ENCODE results near the gene TRIM26. TPM values are rescaled to one million over a fixed set of nuclear protein-coding genes. Genes with fewer than 3 reads are reported as not detected.
A peak's percentile ranks its signal among the peaks of the same experiment; 100 is the strongest.
"Not testable (repeated sequence)": the region's sequence is repeated elsewhere in the genome, so short reads cannot be mapped to it uniquely, and the experiment has no call there.

Gene TRIM26
- total RNA-seq, 4 donors from 2014 or later = 26.9 to 46.8 (median 37.6) TPM

DNA sequence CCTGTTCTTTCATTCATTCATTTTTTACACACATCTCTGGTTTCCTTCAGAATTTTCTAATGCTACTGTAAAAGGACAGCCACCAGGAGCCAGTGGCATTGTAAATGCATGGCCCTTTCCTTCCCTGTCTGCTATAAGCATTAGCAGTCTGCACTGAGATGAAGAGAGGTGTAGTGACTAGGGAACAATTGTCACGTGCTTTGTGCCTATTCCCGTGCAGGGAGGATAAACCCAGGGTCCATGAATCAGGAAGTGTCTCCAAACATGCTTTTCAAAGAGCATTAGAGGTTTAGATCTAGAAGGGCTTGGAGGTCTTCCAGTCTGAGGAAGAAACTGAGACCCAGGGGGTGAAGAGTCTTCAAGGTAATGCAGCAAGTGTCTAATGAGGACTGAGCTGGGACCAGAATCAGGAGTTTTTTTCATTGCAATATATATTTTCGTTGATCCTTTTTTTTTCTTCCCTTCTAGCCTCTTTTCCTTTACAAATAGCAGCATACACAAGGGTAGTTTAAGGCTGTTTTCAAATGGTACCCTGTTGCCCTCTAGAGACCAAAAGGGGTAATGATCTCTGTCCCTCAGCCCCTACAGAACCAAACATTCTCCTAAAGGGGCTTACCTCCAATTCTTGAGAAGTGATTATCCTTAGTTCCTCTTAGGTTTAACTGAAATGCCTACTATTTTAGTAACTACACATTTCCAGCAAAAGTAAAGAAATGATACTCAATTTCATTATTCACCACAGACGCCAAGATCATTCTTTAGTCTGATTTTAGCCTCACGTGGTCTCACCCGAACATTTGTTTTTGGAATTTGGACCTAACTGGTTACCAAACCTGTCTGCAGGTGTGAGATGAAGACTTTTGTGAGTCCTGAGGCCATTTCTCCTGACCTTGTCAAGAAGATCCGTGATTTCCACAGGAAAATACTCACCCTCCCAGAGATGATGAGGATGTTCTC is 43.3 kb downstream of the TRIM26 start:
- H3K9me3 ChIP-seq = no peaks in the 10 kb centered on the region
- H3K36me3 ChIP-seq = no peaks in the 10 kb centered on the region
- H3K27ac ChIP-seq = no peak overlapping the region
- no peak overlapping the region for H3K4me3 ChIP-seq
- 25 to 35% methylated on average over 7 of the region's 7 CpGs for WGBS, 2 donors
- no peak for DNase-seq (ENCODE audit: low spot score in 2 of 2)
- peaks cover 0 to 73% of the 10 kb centered on the region in 2 donors for H3K27me3 ChIP-seq
- TF ChIP-seq CTCF (IDR thresholded peaks at IDR 0.05) = peak; percentile 45 to 72 (median 62)
- TF ChIP-seq POLR2A (IDR thresholded peaks at IDR 0.05) = no peak
- TF ChIP-seq EP300 (IDR thresholded peaks at IDR 0.05) = no peak
- H3K4me1 ChIP-seq = peaks cover 0 to 12% (median 0%) of the 10 kb centered on the region in 4 donors

- no peaks in the 10 kb centered on the region for H3K36me3 ChIP-seq
- 66 to 68% methylated on average over 1 of the region's 1 CpG for WGBS, 2 donors
- peaks cover 0 to 63% of the 10 kb centered on the region in 2 donors for H3K27me3 ChIP-seq
- peaks cover 0 to 12% (median 0%) of the 10 kb centered on the region in 4 donors for H3K4me1 ChIP-seq
- H3K27ac ChIP-seq = no peak overlapping the region
- H3K9me3 ChIP-seq = no peaks in the 10 kb centered on the region
- no peak for DNase-seq (ENCODE audit: low spot score in 2 of 2)
- H3K4me3 ChIP-seq = no peak overlapping the region
- TF ChIP-seq CTCF (IDR thresholded peaks at IDR 0.05) = no peak
Measured at GRCh38 chr6:30168741-30169140, 44.5 kb downstream of the TRIM26 start.

DNA sequence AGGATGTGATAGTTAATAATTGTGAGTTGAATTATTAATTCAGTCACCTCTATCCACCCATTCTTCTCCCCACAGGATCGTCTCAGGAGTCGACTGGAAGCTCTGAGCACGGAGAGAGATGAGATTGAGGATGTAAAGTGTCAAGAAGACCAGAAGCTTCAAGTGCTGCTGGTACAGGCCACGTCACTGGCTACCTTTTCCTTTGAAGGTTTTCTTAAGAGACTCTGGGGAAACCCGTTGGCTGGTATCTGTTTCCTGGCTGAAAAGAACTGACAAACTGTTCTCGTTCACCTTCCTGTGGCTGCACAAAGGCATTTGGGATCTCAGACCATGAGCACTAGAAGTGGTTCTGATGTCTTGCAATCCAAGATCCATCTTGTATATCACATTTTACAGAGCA is 46.1 kb downstream of the TRIM26 start:
- Histone ChIP-seq H3K4me1 (peaks cover 0 to 11% (median 0%) of the 10 kb centered on the region in 4 donors), H3K4me3 (no peak overlapping the region), H3K9me3 (no peaks in the 10 kb centered on the region), H3K27ac (no peak overlapping the region), H3K36me3 (no peaks in the 10 kb centered on the region), H3K27me3 (peaks cover 0 to 50% of the 10 kb centered on the region in 2 donors)
- no peak for DNase-seq (ENCODE audit: low spot score in 2 of 2)
- WGBS, 2 donors = 71 to 82% methylated on average over 6 of the region's 6 CpGs
- TF ChIP-seq CTCF (IDR thresholded peaks at IDR 0.05) (no peak), POLR2A (IDR thresholded peaks at IDR 0.05) (no peak), EP300 (IDR thresholded peaks at IDR 0.05) (no peak)

DNA sequence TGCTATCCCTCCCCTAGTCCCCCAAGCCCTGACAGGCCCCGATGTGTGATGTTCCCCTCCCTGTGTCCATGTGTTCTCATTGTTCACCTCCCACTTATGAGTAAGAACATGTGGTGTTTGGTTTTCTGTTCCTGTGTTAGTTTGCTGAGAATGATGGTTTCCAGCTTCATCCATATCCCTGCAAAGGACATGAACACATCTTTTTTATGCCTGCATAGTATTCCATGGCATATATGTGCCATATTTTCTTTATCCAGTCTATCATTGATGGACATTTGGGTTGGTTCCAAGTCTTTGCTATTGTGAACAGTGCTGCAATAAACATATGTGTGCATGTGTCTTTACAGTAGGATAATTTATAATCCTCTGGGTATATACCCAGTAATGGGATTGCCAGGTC is 48.0 kb downstream of the TRIM26 start:
- 97 to 100% methylated on average over 1 of the region's 1 CpG for WGBS, 2 donors

DNA sequence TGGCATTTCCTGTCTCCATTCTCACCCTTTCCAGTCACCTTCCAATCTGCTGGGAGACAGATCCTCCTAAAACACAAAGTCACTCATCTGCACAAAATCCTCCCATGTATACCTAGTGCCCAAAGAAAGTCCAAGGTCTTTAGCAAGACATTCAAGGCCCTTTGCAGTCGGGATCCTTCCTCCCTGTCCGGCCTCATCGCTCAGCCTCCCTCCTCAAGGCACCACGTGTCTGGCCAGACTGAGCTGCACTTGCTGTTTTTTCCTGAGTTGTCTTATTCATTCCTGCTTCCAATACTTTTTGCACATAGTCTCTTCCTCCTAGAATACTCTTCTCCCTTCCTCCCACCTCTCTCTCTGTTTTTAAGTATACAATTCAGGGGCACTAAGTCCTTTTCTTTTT is 48.5 kb downstream of the TRIM26 start:
- H3K27me3 ChIP-seq = peaks cover 0 to 27% of the 10 kb centered on the region in 2 donors
- DNase-seq (ENCODE audit: low spot score in 2 of 2) = no peak

More for the DNA sequence above, 48.0 kb downstream of the TRIM26 start:
- DNase-seq (ENCODE audit: low spot score in 2 of 2); H3K36me3 ChIP-seq; H3K4me3 ChIP-seq; H3K9me3 ChIP-seq; H3K27ac ChIP-seq; H3K4me1 ChIP-seq: not testable (repeated sequence)
- peaks cover 0 to 31% of the 10 kb centered on the region in 2 donors for H3K27me3 ChIP-seq

More for the DNA sequence above, 48.5 kb downstream of the TRIM26 start:
- H3K4me3 ChIP-seq = no peak overlapping the region
- 77 to 84% methylated on average over 4 of the region's 4 CpGs for WGBS, 2 donors
- no peak for TF ChIP-seq EP300 (IDR thresholded peaks at IDR 0.05)
- TF ChIP-seq POLR2A (IDR thresholded peaks at IDR 0.05) = no peak
- TF ChIP-seq CTCF (IDR thresholded peaks at IDR 0.05) = no peak
- peaks cover 0 to 1% (median 0%) of the 10 kb centered on the region in 4 donors for H3K4me1 ChIP-seq
- no peaks in the 10 kb centered on the region for H3K9me3 ChIP-seq
- H3K36me3 ChIP-seq = no peaks in the 10 kb centered on the region
- no peak overlapping the region for H3K27ac ChIP-seq
